ENCODE data around the gene WDFY1.

The WDFY1 gene

DNA sequence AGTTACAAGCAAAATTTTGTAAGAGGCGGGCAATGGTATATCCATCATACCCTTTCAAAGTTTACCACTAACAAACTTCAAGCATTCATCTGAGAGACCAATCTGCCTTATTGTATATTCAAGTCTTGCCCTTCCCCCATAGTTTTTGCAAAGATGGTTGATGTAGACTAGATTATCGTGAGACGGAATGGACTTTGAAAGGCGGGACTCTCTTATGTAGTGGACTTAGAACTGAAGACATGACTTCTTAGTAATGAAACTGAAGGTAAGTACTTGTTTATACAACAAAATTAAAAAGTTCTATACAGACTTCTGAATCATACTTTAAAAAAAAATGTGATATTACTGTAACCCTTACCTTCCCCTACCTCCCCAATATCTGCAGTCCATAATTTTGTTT, 118.1 kb downstream of the WDFY1 start:
- no peaks in the 10 kb centered on the region for H3K9me3 ChIP-seq (ENCODE audit: control insufficient read depth, insufficient read depth, low read depth, low read length)
- H3K4me3 ChIP-seq (ENCODE audit: low read depth, low read length): no peak overlapping the region
- TF ChIP-seq ZNF394 (tag by site-specific recombination; IDR thresholded peaks at IDR 0.05; ENCODE audit: borderline replicate concordance): no peak
- no peak for TF ChIP-seq ZNF391 (tag by site-specific recombination; IDR thresholded peaks at IDR 0.05; ENCODE audit: borderline replicate concordance, low read depth)
- TF ChIP-seq BCL11B (tag by site-specific recombination; IDR thresholded peaks at IDR 0.05; ENCODE audit: low read depth): no peak
- no peak for TF ChIP-seq PRDM4 (tag by site-specific recombination; IDR thresholded peaks at IDR 0.05)
- TF ChIP-seq SP2 (tag by site-specific recombination; IDR thresholded peaks at IDR 0.05): no peak
- CTCF ChIA-PET: no interaction called here
- no peaks in the 10 kb centered on the region for H3K4me1 ChIP-seq (ENCODE audit: control insufficient read depth, insufficient read depth, low read length)
- H3K27ac ChIP-seq (ENCODE audit: extremely low read depth, low read depth, low read length): no peak overlapping the region
- no peaks in the 10 kb centered on the region for H3K36me3 ChIP-seq (ENCODE audit: control insufficient read depth in 2 of 2, insufficient read depth in 1 of 2, low read length in 2 of 2)
- POLR2A ChIA-PET: no interaction called here
